Stimulated activated CD4-positive, alpha-beta T cell treated with anti-CD3 and anti-CD28 coated beads, Interleukin-4, amount 100 ng/mL, for 4 hours (primary cell): ENCODE measurements around the gene AUTS2.

ENCODE experiments used
- DNase-seq, 2 experiments: peaks; one replicate each; pipeline ENCODE4 v3.0.0-alpha.2; 2020

Gene AUTS2

DNA sequence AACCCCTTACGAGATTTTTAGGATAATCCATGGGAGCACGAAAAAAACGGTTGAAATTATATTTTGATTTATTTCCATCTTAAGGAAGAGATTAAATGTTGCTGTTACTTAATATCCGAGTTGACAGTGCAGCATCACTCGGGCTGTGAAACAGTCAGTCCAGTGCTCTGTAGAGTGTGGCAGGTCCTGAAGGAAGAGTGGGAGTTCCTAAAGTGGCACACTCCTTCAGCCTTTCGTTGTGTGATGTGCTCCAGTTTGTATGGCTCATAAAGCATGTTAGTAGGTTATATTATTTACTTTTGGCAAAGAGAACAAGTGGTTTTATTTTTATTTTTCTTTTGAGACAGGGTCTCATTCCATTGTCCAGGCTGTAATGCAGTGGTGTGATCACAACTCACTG is 358.3 kb downstream of the AUTS2 start:
- no peak for DNase-seq

DNA sequence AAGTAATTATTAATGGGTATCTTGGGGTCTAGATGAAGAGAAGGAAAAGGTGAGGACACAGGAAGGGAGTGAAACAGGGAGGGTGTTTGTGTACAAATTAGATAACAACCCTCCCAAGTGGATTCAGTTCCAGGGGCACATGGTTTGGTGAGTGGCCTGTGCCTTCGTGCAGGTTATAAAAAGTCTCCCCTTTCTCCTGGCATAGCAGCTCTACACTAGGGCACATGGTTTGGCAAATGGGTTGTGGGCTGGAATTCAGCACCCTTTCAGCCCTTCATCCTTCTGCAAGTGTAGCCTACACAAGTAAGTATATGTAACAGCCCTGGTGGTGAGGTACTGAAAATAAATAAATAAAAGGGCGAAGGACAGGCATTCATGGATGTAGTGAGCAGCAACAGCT is 359.4 kb downstream of the AUTS2 start:
- no peak for DNase-seq

DNA sequence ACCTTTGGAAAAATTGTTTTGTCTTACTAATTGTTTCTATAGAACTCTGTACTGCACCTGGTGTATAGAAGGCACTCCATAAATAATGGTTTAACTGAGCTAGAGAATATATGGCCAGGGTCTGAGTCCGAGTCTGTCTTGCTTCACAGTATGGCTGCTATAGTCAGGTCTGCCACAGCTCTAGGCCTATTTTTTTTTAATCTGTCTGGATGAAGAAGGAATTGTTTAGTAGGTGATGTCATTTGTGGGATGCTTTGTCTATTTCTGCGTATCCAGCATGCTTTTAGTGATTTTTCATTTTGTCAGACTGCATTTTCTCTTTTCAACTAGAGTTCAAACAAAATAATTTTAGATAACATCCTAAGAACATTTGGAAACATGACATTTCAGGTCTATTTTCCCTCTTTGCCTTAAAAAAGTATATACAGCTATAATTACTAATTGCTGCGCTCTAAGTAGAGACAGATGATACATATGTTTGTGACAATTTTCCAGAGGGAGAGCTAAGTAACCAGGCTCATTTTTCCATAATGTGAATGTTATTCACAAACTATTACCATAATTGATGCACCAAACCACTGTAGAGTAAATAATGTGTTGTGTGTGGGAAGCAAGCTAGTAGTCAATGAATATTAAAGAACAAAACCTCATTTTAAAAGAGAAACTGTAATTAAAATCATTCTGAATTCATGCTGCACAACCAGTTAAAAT is 361.7 kb downstream of the AUTS2 start:
- DNase-seq: no peak

DNA sequence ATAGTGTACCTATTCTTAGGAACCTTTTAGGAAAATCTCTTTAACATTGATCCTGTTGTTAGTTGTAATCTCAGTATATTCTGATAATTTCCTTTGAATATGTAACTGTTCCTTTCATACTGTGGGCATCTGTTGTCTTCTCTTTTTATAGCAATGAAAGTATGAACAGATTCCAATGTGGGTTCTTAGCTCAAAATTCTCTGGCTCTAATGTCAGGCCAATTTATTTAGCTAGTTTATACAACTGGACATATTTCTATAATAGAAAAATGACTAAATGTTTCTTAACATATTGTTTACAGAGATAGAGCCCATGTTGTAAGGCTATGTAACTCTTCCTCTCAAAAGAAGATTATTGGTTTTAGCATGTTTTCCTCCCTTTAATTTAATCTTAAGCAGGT is 363.2 kb downstream of the AUTS2 start:
- DNase-seq: no peak

DNA sequence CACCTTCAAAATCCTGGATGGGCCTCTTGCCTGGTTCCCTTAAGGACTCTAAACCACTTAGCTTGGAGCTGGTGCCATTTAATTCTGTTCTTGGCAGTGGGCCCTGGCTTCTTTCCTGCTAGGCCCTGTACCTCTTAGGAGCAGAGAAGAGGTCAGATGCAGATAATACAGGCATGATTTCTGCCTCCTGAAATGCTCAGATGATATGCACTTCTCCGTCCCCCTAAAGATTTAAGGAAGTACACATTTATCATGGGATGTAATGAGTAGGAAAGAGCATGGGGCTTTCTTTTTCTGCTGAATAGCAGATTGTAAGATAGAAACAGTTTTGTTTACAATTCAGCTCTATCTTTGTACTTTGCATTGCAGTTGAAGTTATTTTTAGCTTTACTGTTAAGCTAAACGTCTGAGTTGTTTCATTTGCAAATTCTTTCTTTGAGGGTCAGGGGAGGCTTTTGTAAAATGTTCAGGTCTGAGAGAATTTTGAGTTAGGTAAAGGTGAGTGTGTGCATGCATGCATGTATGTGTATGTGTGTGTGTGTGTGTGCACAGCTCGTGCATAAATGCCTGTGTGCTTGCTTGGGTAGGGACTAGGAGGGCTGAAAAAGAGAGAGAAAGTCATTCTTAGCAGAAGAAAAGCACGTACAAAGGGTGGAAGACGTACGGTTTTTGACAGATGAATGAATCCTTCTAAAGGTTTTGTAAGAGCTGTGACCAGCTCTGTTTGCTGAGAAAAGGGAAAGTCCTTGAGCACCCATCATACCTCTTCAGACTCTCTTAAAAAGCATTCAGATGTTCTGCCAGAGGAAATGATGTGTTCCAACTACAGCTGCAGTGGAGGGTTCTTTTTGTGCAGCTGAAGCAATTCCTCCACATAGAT is 364.2 kb downstream of the AUTS2 start:
- DNase-seq: no peak

DNA sequence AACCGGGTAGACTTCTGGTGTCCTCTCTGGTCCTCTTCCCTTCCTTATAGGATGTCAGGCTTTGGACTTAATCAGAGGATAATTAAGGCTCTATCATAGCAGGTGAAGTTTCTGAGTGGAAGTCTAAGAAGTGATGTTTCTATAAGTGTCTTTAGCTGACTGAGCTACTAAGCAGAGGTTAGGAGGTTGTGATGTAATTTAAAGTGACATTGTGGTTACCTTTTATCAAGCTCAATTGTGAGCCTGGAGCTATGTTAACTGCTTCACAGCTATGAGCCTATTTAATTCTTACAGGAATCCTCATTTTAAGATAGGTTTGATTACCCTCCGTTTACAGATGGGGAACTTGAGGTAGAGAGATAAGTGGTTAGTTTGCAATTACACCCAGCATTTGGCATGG is 365.1 kb downstream of the AUTS2 start:
- no peak for DNase-seq

DNA sequence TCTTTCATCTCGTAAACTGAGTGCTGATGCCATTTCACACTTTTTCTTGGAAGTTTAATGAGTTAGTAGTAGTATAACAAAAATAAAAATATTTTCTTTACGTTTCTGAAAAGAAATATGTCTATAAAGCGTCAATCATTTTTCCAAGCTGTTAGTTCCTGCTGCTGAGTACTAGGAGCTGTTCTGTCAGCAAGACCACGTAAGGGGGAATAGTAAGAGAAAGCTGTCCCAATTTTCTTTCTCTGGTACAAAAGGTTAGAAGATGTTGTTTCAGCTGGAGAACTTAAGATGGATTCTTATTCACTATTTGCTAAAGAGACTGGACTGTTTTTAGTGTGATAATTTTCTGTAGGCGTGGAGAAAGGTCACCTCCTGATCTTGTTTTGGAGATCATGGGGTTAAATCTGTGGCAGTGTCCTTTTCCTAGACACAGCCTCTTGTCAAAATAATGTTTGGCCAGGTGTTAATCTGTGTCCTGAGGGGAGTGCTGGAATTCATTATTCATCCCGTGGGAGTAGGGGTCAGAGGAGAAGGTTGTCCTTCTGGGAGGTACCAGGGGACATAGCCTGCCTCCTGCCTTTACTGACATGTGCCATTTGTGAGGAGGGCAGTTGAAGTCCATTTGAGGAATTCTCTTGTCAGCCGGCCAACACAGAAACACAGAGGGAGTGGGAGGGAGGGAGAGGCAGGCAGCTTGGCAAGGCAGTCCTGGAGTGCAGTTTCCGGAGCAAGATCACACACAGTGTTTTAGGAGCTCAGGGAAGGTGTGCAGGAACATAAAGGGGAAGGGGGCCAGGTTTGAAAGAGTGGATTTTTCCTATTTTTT is 368.7 kb downstream of the AUTS2 start:
- no peak for DNase-seq

DNA sequence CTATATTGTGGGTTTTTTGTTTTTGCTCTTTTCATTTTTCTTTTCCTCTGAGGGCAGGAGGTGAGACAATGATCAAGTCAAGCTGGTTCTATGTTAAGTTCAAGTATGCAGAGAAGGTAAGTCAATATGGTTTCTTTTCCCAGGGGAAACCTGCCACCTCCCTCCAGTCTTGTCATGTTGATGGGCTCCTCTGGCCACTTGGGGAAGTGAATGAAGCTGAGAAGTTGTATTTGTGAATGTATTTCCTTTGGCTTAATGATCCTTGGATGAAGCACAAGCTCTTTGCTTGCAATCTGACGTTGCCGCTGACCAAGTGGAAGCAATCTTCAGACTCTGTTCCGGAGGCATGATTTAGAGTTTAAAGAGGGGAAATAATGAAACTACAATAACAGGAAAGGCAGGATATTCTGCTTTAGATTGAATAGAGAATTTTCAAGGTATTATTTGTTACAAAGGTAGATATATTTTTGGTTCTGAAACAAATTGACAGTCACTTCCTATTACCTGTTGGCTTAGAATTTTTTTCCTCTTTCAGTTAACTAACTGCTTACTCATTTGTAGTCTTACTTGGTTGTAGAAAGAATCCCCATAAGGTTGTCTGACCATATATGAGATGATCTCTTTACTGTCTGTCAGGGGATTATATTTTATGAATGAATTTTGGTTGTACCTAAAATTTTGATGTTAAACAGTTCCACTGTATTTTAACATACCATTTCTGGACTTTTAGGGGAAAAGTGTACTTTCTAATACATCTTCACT is 369.6 kb downstream of the AUTS2 start:
- no peak for DNase-seq

DNA sequence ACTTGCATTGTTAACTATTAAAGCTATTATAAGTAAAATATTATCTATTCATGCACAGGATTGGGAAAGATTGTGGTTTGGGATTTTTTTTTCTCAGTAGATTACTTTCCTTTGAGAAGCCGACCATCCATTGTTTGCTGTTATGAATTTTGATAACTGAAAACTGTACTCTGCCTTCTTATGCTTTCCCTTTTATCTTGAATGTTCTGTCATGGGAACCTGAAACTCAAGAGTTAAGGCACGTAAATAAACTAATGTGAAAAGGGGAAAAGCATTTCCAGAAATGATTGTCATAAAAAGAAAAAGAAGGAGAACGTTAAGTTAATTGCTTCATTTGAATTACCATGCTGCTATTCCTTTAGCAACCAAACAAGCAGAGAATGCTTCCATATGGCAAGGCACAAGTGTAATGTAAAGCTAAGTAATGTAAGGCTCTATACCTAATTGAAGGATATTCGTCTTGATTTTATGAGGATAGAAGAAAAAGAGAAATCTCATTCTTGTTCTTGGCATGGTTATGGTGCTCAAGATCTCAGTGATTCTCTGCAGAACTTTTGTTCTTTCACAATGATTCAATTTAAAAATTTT is 370.8 kb downstream of the AUTS2 start:
- DNase-seq: no peak

DNA sequence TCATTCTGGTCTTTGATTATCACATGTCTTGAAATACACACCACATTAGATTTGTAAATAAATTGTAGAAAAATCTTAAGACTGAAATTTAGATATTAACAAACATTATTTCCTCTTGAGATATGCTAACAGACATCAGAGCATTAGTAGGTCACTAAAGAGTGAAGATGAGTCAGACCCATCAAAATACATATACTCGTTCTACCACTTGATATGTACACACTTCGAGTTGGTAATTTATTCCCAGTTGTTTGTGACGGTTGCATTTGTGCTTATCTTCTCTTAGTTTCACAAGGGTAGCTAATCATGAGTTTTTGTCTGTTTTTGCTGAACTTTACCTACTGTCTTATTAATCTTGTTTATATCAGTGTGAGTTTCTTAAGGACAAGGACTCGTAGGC is 383.4 kb downstream of the AUTS2 start:
- no peak for DNase-seq

DNA sequence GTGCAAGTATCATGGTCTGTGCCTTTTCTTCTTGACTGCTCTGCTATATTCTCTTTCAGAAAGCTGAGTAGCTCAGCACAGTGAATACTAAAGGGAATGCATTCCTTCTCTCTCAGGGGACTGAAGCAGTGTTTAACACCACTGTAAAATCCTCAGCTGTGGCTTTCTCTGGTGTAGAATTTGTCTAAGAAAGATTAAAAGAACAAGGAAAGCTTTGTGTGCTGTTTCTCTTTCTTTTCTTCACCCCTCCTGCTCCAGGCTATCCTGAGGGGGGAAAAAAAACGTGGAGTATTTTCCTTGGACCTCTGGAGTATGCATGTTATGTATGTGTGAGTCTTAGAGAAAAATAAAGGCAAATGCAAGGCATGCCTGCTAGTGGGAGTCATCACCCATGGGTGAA is 383.9 kb downstream of the AUTS2 start:
- DNase-seq: no peak

DNA sequence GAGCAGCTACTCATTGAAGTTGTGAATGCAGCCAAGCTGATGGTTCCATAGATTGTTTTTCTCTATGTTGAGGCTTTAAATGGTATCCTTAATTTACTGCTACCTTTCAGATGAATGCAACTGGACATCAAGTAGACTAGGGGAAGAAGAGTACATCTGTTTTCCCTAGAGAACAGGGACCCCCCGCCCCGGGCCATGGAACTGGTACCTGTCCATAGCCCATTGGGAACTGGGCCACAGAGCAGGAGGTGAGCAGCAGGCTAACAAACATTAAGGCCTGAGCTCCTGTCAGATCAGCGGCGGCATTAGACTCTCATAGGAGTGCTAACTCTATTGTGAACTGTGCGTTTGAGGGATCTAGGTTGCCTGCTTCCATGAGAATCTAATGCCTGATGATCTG is 391.3 kb downstream of the AUTS2 start:
- DNase-seq: no peak

DNA sequence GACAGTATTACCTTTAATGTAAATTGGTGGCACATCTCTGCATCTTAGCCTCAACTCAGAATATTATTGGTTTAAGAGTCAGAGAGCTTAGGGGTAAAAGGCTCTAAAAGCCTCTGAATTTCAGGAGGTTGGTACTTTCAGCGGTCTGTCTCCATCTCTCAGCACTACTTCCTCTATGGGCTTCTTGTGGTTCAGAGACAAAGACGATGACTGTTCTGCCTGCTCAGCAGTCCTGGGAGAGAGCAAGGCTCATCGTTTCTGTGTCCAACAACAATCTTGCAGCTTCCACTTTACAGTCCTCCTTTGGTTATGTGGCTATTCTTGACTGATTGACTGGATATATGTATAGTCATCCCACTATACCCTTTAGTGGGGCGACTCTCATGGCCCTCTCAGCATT is 394.7 kb downstream of the AUTS2 start:
- DNase-seq: no peak

DNA sequence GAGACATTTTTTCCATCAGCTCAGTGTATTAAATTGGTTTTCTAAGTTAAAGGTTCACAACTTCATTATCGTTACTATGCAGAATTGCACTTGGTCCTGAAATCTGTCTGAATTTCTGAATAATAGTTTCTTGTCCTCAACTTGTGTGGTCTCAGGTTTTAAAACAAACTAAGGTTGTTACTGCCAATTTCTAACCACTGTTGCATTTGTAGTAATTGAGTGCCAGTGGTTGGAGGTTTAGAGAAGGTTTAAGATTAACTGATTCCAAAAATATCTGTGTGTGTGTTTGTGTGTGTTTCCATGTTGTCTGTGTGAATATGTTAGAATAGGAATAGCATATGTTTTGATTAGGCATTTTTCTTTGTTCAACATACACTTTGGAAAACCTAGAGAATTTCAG is 395.9 kb downstream of the AUTS2 start:
- no peak for DNase-seq

DNA sequence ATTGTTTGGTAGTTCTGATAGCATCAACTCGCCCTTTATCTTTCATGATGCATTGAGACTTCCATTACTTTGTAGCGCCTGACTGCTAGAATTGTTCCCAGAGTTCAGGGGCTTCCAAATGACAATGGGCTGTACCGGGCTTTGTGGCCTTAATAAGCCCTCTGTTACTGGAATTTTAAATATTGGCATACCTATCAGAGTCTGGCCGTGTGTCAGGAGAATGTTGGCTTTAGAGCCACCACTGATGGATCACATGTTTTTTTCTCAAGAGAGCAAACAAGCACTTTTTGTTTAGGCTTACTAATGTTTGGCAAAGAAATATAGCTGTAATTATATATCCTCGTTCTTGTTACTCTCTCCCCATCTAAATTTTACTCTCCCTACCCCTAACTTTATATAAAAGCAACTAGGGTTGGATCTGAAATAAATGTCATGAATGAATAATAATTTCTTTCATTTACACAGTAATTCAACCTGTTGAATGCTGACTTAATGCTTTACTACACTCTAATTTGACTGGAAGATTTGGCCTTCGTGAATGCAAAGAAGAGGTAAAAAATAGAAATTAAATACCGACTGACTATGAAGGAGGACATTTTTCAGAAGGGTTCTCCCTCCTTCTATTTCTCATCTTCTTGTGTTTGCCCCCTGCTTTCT is 396.7 kb downstream of the AUTS2 start:
- no peak for DNase-seq

DNA sequence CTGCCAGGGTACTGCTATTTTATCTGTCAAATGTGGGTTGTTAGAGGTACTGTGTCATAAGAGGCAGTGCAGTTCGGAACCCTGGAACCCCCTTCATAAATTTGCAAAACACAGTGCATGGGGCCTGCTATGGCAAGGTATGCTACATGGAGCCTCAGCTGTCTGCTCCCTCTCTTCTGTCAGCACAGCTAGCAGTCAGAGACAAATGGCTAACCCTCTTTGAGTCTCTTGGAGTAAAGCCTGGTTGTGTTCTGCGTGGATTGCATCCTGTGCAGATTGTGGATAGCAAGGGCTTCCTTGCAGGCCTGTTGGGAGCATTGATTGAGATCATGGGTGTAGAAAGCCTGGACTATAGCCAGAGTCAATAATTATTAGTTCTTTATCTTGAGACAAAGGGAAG is 397.8 kb downstream of the AUTS2 start:
- DNase-seq: no peak

DNA sequence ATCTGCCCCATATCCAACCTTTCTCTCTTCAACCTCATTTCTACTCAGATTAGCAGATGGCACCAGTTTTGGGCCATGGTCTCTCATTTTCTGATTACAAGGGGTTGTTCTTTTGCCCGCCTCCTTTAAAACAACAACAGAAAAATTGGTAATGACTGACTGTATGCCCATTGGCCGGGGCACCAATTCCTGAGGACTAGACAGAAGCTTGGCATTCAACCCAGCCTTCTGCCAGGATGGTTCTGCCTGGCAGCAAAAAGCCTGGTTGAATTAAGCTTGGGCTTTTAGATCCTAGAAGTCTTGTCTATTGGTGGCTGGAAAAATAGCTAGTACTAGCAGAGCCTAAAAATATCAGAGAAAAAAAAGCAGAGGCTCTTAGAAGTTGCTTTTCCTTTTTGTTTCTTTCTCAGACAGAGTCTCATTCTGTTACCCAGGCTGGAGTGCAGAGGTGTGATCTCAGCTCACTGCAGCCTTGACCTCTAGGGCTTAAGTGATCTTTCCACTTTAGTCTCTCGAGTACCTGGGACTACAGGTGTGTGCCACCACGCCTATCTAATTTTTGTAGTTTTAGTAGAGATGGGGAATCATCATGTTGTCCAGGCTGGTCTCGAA is 402.6 kb downstream of the AUTS2 start:
- no peak for DNase-seq

DNA sequence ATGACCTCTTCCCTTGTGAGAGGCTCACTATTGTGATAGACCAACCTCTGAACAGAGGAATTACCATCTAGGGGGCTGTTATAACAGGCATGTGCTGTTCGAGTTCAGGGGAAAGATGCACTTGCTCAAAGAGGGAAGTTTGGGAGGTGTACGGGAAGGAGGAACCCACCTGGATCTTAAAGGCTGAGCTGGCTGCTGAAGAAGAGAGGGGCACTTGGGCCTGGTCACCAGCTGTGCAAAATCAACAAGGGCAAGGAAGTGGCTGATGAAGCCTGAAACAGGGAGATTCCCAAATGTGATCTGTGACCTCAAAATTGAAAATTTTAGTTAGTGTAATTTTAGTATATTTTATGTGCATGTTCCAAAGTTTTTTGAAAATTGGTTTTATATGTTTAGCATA is 407.2 kb downstream of the AUTS2 start:
- DNase-seq: no peak

DNA sequence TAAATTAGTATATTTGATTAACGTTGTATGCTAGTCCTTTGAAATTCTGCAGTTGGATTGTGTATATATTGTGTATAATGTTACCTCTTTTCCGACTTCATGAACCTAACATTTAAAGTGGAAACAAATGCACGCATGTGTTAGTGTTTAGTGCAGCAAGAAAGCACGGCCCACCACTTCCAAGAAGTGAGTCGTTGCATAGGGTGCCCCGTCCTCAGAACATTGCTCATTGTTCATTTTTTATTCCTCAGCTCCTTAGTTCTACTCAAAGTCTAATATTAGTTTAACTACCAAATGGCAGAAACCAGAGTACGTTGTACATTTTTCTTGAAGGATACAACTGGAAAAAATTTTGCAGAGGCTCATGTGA is 407.6 kb downstream of the AUTS2 start:
- DNase-seq: no peak

DNA sequence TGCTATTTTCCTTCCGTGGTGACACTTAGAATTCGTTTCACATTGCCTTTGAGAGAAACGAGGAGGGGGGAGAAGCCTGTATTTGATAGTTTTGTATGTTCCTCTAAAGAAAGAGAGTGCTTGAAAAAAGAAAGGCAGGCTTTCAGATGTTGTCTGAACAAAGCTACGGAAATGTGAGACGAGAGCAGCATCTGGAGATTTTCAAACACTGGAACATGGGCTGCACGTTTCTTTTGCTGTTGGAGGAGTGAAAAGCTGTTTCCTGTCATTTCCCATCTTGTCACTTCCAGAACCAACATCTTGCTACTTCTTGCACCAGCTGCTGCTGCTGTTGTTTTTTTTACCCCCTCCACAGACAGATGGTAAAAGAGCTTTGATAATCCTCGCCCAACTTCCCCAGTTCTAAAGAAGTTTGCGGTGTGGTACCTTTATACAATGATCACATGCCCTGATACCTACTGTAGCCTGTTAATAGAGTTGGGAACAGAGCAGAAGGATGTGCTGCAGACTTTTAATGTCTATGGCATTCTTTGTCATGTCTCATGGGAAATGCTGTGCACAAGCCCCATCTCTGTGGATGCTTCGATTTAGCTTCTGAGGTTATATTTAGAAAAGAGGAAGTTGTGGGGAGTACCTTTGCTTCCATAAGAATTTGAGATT is 408.1 kb downstream of the AUTS2 start:
- DNase-seq: no peak

DNA sequence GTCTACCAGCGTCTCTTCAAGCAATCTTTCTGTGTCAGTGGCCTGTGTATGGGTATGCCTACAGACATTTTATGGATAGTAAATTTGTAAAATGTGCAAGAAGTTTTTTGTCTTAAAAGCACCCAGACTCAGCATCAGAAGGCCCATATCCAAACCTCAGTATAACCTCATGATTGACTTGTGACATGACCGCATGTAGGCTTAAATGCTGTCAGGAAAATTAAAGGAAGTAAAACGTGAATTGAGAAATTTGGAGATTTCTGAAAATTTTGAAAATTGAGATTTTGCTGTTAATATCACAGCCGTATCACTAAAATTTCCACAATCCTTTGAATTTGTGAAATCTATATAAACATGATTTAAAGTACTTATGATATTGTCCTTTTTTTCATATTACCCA is 410.2 kb downstream of the AUTS2 start:
- DNase-seq: no peak
